IMR-90 (cell line): ENCODE measurements around the gene NDUFS7. TPM values are rescaled to one million over a fixed set of nuclear protein-coding genes. Genes with fewer than 3 reads are reported as not detected.

Source experiments
- ATAC-seq: fragments of 200-7000 bp; cut with Tn5 transposase; 2 replicates; pipeline ENCODE4 v1.9.1; 2020; ENCODE audit warnings: low read depth, mild to moderate bottlenecking, moderate library complexity
- BruUV-seq: library from RNA; stranded (reverse); fragments of 400-500 nt; replicated peaks from 2 replicates; lab custom pipeline; 2021; lab: Mats Ljungman, UMichigan
- CTCF ChIA-PET: fragments of 300-600 bp; formaldehyde crosslinking; extraction: SDS; loops from one replicate; lab custom pipeline; 2021; ENCODE audit warnings: antibody characterized with exemption; lab: Yijun Ruan, JAX
- POLR2A ChIA-PET: fragments of 300-600 bp; sonication (Branson Sonifier 250); formaldehyde crosslinking; loops from one replicate; lab custom pipeline; 2022; ENCODE audit warnings: antibody characterized with exemption; ENCODE audit not compliant: unreplicated experiment; lab: Charles Lee
- DNase-seq: peaks from one replicate; pipeline ENCODE4 v3.0.0; 2013
- H2AFZ ChIP-seq: replicated peaks from 2 replicates; pipeline ENCODE3; 2013; ENCODE audit warnings: low read length, mild to moderate bottlenecking; ENCODE audit not compliant: poor library complexity
- H2AK5ac ChIP-seq: 2 replicates; pipeline ENCODE4 v1.6.1; 2013; ENCODE audit warnings: low read depth, low read length, inconsistent platforms
- H2AK9ac ChIP-seq: replicated peaks from 2 replicates; pipeline ENCODE3; 2013; ENCODE audit warnings: mild to moderate bottlenecking, low read depth, low read length, moderate library complexity; ENCODE audit not compliant: poor library complexity
- H2BK120ac ChIP-seq: 2 replicates; pipeline ENCODE4 v1.6.1; 2013; ENCODE audit warnings: low read depth, low read length, inconsistent platforms
- H2BK15ac ChIP-seq: 3 replicates; pipeline ENCODE4 v1.6.1; 2013; ENCODE audit warnings: low read depth, low read length, inconsistent platforms
- H2BK20ac ChIP-seq: 2 replicates; pipeline ENCODE4 v1.6.1; 2013; ENCODE audit warnings: low read depth, mild to moderate bottlenecking, inconsistent platforms, low read length, moderate library complexity
- H2BK5ac ChIP-seq: 2 replicates; pipeline ENCODE4 v1.6.1; 2013; ENCODE audit warnings: mild to moderate bottlenecking, low read depth, low read length, inconsistent platforms; ENCODE audit not compliant: poor library complexity, severe bottlenecking
- H3K14ac ChIP-seq: replicated peaks from 2 replicates; pipeline ENCODE4 v1.6.1; 2013; ENCODE audit warnings: low read depth, low read length, inconsistent platforms
- H3K18ac ChIP-seq: 2 replicates; pipeline ENCODE4 v1.6.1; 2013; ENCODE audit warnings: low read depth, low read length, control low read depth
- H3K23ac ChIP-seq: 2 replicates; pipeline ENCODE4 v1.6.1; 2013; ENCODE audit warnings: low read depth, low read length, inconsistent platforms
- H3K27ac ChIP-seq: 2 replicates; pipeline ENCODE4 v1.5.1; 2013; ENCODE audit warnings: mild to moderate bottlenecking, control low read depth, low read length; ENCODE audit not compliant: insufficient read depth
- H3K27me3 ChIP-seq: 2 replicates; pipeline ENCODE4 v1.6.1; 2013; ENCODE audit warnings: low read length; ENCODE audit not compliant: control insufficient read depth, insufficient read depth
- H3K36me3 ChIP-seq: 2 replicates; pipeline ENCODE4 v1.6.1; 2013; ENCODE audit warnings: low read length, mixed read lengths; ENCODE audit not compliant: control insufficient read depth, insufficient read depth
- H3K4ac ChIP-seq: 2 replicates; pipeline ENCODE4 v1.6.1; 2013; ENCODE audit warnings: low read depth, low read length, inconsistent platforms
- H3K4me1 ChIP-seq: 2 replicates; pipeline ENCODE4 v1.6.1; 2013; ENCODE audit warnings: low read length, mixed read lengths; ENCODE audit not compliant: control insufficient read depth, insufficient read depth
- H3K4me2 ChIP-seq: 2 replicates; pipeline ENCODE4 v1.6.1; 2013; ENCODE audit warnings: low read depth, mild to moderate bottlenecking, control low read depth, low read length, moderate library complexity
- H3K4me3 ChIP-seq: 2 replicates; pipeline ENCODE4 v1.5.1; 2013; ENCODE audit warnings: low read depth, mild to moderate bottlenecking, control low read depth, low read length, moderate library complexity; ENCODE audit not compliant: insufficient read depth
- H3K56ac ChIP-seq: 2 replicates; pipeline ENCODE4 v1.6.1; 2013; ENCODE audit warnings: low read length, inconsistent platforms; ENCODE audit not compliant: insufficient read depth; ENCODE audit errors: extremely low read depth
- H3K79me1 ChIP-seq, 2 experiments: 2 replicates each; pipeline ENCODE4 v1.6.1; 2013; ENCODE audit warnings: low read length in 2 of 2, inconsistent platforms in 1 of 2, low read depth in 1 of 2
- H3K9ac ChIP-seq: 2 replicates; pipeline ENCODE4 v1.6.1; 2013; ENCODE audit warnings: low read depth, low read length, control low read depth
- H3K9me1 ChIP-seq: 2 replicates; pipeline ENCODE4 v1.6.1; 2013; ENCODE audit warnings: low read length, inconsistent platforms; ENCODE audit not compliant: insufficient read depth
- H3K9me3 ChIP-seq: 2 replicates; pipeline ENCODE4 v1.6.1; 2013; ENCODE audit warnings: low read length; ENCODE audit not compliant: control insufficient read depth, insufficient read depth
- H4K20me1 ChIP-seq: 2 replicates; pipeline ENCODE4 v1.6.1; 2013; ENCODE audit warnings: low read length, inconsistent platforms; ENCODE audit not compliant: insufficient read depth
- H4K5ac ChIP-seq: 2 replicates; pipeline ENCODE4 v1.6.1; 2013; ENCODE audit warnings: mild to moderate bottlenecking, low read depth, low read length, control low read depth
- H4K8ac ChIP-seq, 2 experiments: 2 replicates each; pipeline ENCODE4 v1.6.1; 2013; ENCODE audit warnings: low read depth in 2 of 2, low read length in 2 of 2, control low read depth in 1 of 2, inconsistent platforms in 1 of 2
- H4K91ac ChIP-seq: 2 replicates; pipeline ENCODE4 v1.6.1; 2013; ENCODE audit warnings: low read depth, low read length, inconsistent platforms; ENCODE audit not compliant: insufficient read depth
- BHLHE40 ChIP-seq: fragments of 150-350 bp; IDR thresholded peaks from 2 replicates; pipeline ENCODE4 v1.6.1; 2016; ENCODE audit warnings: mild to moderate bottlenecking, low read depth, low read length
- CEBPB ChIP-seq: IDR thresholded peaks from 2 replicates; pipeline ENCODE4 v1.6.1; 2012; ENCODE audit warnings: low read depth, low read length, improper control_type of control experiment
- CTCF ChIP-seq: conservative IDR thresholded peaks from 2 replicates; pipeline ENCODE4 v1.5.1; 2012; ENCODE audit warnings: mild to moderate bottlenecking, low read depth, low read length, improper control_type of control experiment
- ELK1 ChIP-seq: fragments of 150-350 bp; IDR thresholded peaks from 2 replicates; pipeline ENCODE4 v1.6.1; 2016; ENCODE audit warnings: low read depth, mild to moderate bottlenecking, low read length, moderate library complexity, borderline replicate concordance
- NFE2L2 ChIP-seq: fragments of 150-350 bp; IDR thresholded peaks from 2 replicates; pipeline ENCODE4 v1.6.1; 2016; ENCODE audit warnings: low read depth, mild to moderate bottlenecking, low read length
- POLR2A ChIP-seq: IDR thresholded peaks from 2 replicates; pipeline ENCODE4 v1.6.1; 2012; ENCODE audit warnings: mild to moderate bottlenecking, low read depth, low read length
- RFX5 ChIP-seq: IDR thresholded peaks from 2 replicates; pipeline ENCODE4 v1.8.0; 2012; ENCODE audit warnings: low read depth, mild to moderate bottlenecking, low read length, moderate library complexity
- USF2 ChIP-seq: fragments of 150-350 bp; IDR thresholded peaks from 2 replicates; pipeline ENCODE4 v1.6.1; 2017; ENCODE audit warnings: mild to moderate bottlenecking, antibody characterized with exemption, low read length, low read depth
- WGBS, 2 experiments: methylation state at CpG; one replicate each; pipeline versions ENCODE4 v1.1.5 to v1.1.7; 2013; ENCODE audit warnings: missing lambda C conversion rate in 2 of 2; ENCODE audit not compliant: insufficient read length in 1 of 2; ENCODE audit errors: extremely low coverage in 2 of 2; 5-methylcytosine and 5-hydroxymethylcytosine counted together
- dilution Hi-C: fragments of 300-500 bp; cut with HindIII; formaldehyde crosslinking; loops from one replicate; pipeline ENCODE4 v1.14.3; 2018; ENCODE audit warnings: low sequenced_read_pairs; ENCODE audit not compliant: unreplicated experiment
- in situ Hi-C: fragments of 300-500 bp; cut with MboI; formaldehyde crosslinking; loops from 3 replicates; pipeline ENCODE4 v1.14.3; 2019; ENCODE audit warnings: low sequenced_read_pairs, inconsistent platforms, mixed read lengths
- intact Hi-C: fragments of 100-400 bp; cut with micrococcal nuclease; formaldehyde crosslinking; loops from 2 replicates; pipeline ENCODE4 v1.10.0; 2022
- polyA plus RNA-seq, 3 experiments: library from polyadenylated mRNA; depleted of rRNA; stranded (reverse); fragments of >200 nt; gene quantifications; 2 replicates each; pipeline ENCODE4 v1.2.3, GENCODE V29; 2012; ENCODE audit warnings: low replicate concordance in 1 of 3
- total RNA-seq: library from RNA; depleted of rRNA; stranded (reverse); fragments of >200 nt; gene quantifications from 2 replicates; pipeline ENCODE4 v1.2.3, GENCODE V29; 2012

The NDUFS7 gene
- total and polyA plus RNA-seq, 2 of the 4 experiments (the other 2 are of a cell fraction): 60.8 to 136 TPM

GRCh38 chr19:1435378-1435989, 51.8 kb downstream of the NDUFS7 start:
- Histone ChIP-seq H3K4me1 (peaks cover 6% of the 10 kb centered on the region), H3K18ac (no peak overlapping the region), H4K8ac (no peak overlapping the region), H3K14ac (no peak overlapping the region), H3K9me3 (no peaks in the 10 kb centered on the region), H4K20me1 (peaks cover 31% of the 10 kb centered on the region), H3K4ac (no peak overlapping the region), H3K9me1 (no peaks in the 10 kb centered on the region; the same call in 1 of the 2 replicates), H2BK15ac (no peak overlapping the region), H2AFZ (no peak overlapping the region), H3K36me3 (peaks cover 50% of the 10 kb centered on the region), H3K4me3 (no peak overlapping the region), H4K91ac (no peak overlapping the region), H2AK9ac (no peak overlapping the region), H3K9ac (no peak overlapping the region), H3K79me1 (peaks cover 18 to 34% of the 10 kb centered on the region in 2 experiments), H3K23ac (no peak overlapping the region), H3K56ac (no peak overlapping the region), H3K27ac (no peak overlapping the region), H2AK5ac (no peak overlapping the region), H3K4me2 (no peak overlapping the region), H2BK20ac (no peak overlapping the region), H4K5ac (no peak overlapping the region), H2BK120ac (no peak overlapping the region), H3K27me3 (no peaks in the 10 kb centered on the region), H2BK5ac (no peak overlapping the region)
- DNase-seq: no peak
- 86% methylated on average over 9 of the region's 21 CpGs; no CpG with 5 or more reads in 1 of the 2 experiments for WGBS, 2 experiments
- dilution Hi-C loops (no loop called here), in situ Hi-C loops (no loop called here), intact Hi-C loops (no loop called here)
- no TSS peak for BruUV-seq
- CTCF ChIA-PET: no interaction called here
- TF ChIP-seq BHLHE40 (no peak), CEBPB (no peak), RFX5 (no peak), POLR2A (no peak), ELK1 (no peak), CTCF (no peak), NFE2L2 (no peak), USF2 (no peak)
- POLR2A ChIA-PET: interaction anchor here (0.5 kb wide), 1 partner anchor 429 kb away, joined by 6 read pairs; no protein-coding TSS in a partner anchor
- ATAC-seq: no peak
